ENCODE results near the gene INHBC. TPM values are rescaled to one million over a fixed set of nuclear protein-coding genes. Genes with fewer than 3 reads are reported as not detected.

The INHBC gene
- polyA plus RNA-seq, 1 of the 3 experiments (the other 2 are of a cell fraction) = 0.08 TPM

DNA sequence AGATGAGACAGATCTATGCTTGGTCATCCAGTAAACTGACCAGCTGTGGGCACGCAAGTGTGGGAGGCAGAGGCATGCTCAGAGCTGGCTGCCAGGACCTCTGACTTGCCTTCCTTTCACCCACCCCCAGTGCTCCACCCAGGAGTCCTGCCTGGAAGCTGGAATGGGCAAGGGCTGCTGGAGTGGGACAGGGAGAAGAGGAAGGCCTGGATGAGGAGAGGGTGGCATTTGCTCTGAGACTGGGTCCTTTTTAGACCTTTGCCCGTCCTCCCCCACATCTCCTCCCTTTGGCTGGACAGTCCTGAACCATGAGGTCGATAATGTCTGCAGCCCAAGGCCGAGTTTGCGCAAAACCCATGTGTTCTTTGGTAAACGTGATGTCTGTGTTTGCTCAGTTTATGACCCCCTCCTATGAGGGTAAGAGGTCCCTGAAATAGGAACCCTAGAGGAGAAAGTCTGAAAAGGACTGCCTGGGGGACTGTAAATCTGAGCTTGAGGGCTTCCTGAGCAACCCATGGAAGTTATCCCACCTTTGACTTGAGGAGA lies 16.7 kb downstream of the INHBC start:
- Histone ChIP-seq H3K27me3 (ENCODE audit: insufficient read depth) (no peaks in the 10 kb centered on the region), H3K4me2 (no peak overlapping the region; the same call in 1 of the 2 replicates), H3K79me2 (ENCODE audit: insufficient read depth) (no peaks in the 10 kb centered on the region), H3K9ac (no peak overlapping the region), H2AFZ (ENCODE audit: low read depth) (0 out of 2 replicates have a peak overlapping the region, but pooled peaks have one; percentile 29), H3K27ac (ENCODE audit: low read depth in 2 of 2, low read length in 1 of 2) (no peak overlapping the region), H3K36me3 (replicated peaks in 1 of 2; ENCODE audit: control insufficient read depth in 1 of 2, insufficient read depth in 2 of 2, low read length in 1 of 2) (no peaks in the 10 kb centered on the region), H3K4me3 (ENCODE audit: low read depth in 2 of 2, low read length in 1 of 2) (no peak overlapping the region), H3K9me2 (no peaks in the 10 kb centered on the region), H3K9me3 (no peaks in the 10 kb centered on the region), H3K4me1 (ENCODE audit: control insufficient read depth in 1 of 2, insufficient read depth in 2 of 2, low read depth in 1 of 2, low read length in 1 of 2) (peaks cover 6 to 16% of the 10 kb centered on the region in 2 experiments; a peak in 2 of 4 replicates), H4K20me1 (ENCODE audit: insufficient read depth) (no peaks in the 10 kb centered on the region), H3F3A (replicated peaks; ENCODE audit: insufficient read depth) (no peaks in the 10 kb centered on the region)
- CTCF ChIA-PET = interaction anchor here (0.8 to 13.7 kb wide), 13 partner anchors 8 to 276 kb away, joined by 3 to 391 read pairs (median 18); no protein-coding TSS in a partner anchor
- POLR2A ChIA-PET = no interaction called here
- no peak for DNase-seq
- WGBS (ENCODE audit: low lambda C conversion rate) = 57% methylated on average over 6 of the region's 6 CpGs
- no peak for TF ChIP-seq RCOR1 (IDR thresholded peaks at IDR 0.05; ENCODE audit: low read length)
- TF ChIP-seq, protein P1, sequence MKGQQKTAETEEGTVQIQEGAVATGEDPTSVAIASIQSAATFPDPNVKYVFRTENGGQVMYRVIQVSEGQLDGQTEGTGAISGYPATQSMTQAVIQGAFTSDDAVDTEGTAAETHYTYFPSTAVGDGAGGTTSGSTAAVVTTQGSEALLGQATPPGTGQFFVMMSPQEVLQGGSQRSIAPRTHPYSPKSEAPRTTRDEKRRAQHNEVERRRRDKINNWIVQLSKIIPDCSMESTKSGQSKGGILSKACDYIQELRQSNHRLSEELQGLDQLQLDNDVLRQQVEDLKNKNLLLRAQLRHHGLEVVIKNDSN (IDR thresholded peaks at IDR 0.05; ENCODE audit: borderline replicate concordance, low read depth) = no peak
- TF ChIP-seq EZH2phosphoT487 (IDR thresholded peaks at IDR 0.05; ENCODE audit: borderline replicate concordance, low read depth) = no peak
- no peak for TF ChIP-seq JUND (IDR thresholded peaks at IDR 0.05)
- TF ChIP-seq USF2 (IDR thresholded peaks at IDR 0.05; ENCODE audit: borderline replicate concordance, low read depth, low read length) = no peak
- no peak for TF ChIP-seq RXRA (IDR thresholded peaks at IDR 0.05; ENCODE audit: borderline replicate concordance, low read depth)

DNA sequence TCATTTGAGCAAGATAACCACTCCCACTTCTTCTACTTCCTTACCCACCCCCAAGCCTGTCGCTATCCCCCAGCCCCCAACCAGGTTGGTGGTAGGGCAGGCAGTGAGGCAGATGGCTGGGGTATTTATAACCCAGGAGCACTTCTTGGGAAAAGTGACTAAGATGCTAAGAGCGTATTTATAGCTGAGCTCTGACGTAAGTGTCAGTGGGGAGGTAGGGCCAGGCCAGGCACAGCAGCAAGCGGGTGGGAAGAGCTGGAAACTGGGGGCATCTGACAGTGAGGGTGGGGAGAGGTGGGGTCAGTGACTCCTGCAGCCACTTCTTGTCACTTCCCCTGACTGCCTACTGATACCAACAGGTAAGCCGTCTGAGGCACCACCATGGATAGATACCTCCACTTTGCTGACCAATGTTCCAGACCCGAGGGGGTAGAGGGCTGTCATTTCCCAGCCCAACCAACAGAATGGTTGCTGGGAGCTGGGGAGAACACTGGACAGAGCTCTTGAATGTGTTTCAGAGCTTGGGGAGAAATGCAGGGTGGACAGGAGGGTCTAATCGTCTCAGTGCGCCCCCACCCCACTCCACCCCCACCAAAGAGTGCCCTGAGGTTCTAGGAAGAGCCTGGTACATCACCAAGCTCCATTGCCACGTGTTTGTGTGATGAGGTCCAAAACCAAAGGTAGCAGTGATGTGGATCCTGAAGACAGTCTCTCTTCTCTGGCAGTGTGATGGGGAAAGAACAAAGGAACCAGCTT lies 17.8 kb downstream of the INHBC start:
- H2AFZ ChIP-seq (ENCODE audit: low read depth) = no peak overlapping the region
- TF ChIP-seq JUND (IDR thresholded peaks at IDR 0.05) = no peak
- TF ChIP-seq MEF2A (IDR thresholded peaks at IDR 0.05; ENCODE audit: borderline replicate concordance, low read depth) = peak; percentile 31; the same call in 1 of the 2 replicates
- no peaks in the 10 kb centered on the region for H3F3A ChIP-seq (replicated peaks; ENCODE audit: insufficient read depth)
- 37% methylated on average over 8 of the region's 9 CpGs for WGBS (ENCODE audit: low lambda C conversion rate)
- H3K4me2 ChIP-seq = peak overlapping the region; percentile 3; the same call in 1 of the 2 replicates
- no peaks in the 10 kb centered on the region for H3K27me3 ChIP-seq (ENCODE audit: insufficient read depth)
- ChIA-PET POLR2A (interaction anchor here (1.3 kb wide), 1 partner anchor 144 kb away, joined by 3 read pairs; no protein-coding TSS in a partner anchor), CTCF (interaction anchor here (0.6 to 13.7 kb wide), 52 partner anchors 8 to 426 kb away, joined by 3 to 391 read pairs (median 6); partner anchors contain the start of genes INHBC, SHMT2 and STAC3)
- H3K4me3 ChIP-seq (ENCODE audit: low read depth in 2 of 2, low read length in 1 of 2) = no peak overlapping the region
- no peaks in the 10 kb centered on the region for H3K36me3 ChIP-seq (replicated peaks in 1 of 2; ENCODE audit: control insufficient read depth in 1 of 2, insufficient read depth in 2 of 2, low read length in 1 of 2)
- no peak for DNase-seq
- H3K9me2 ChIP-seq = no peaks in the 10 kb centered on the region
- H3K9me3 ChIP-seq = no peaks in the 10 kb centered on the region
- peaks cover 6 to 16% of the 10 kb centered on the region in 2 experiments; a peak in 2 of 4 replicates for H3K4me1 ChIP-seq (ENCODE audit: control insufficient read depth in 1 of 2, insufficient read depth in 2 of 2, low read depth in 1 of 2, low read length in 1 of 2)
- H3K79me2 ChIP-seq (ENCODE audit: insufficient read depth) = no peaks in the 10 kb centered on the region
- H3K27ac ChIP-seq (ENCODE audit: low read depth in 2 of 2, low read length in 1 of 2) = peak overlapping the region in 1 of 2 experiments; percentile 34; a peak in 1 of 4 replicates
- H4K20me1 ChIP-seq (ENCODE audit: insufficient read depth) = no peaks in the 10 kb centered on the region
- no peak overlapping the region for H3K9ac ChIP-seq
